Activated CD8-positive, alpha-beta memory T cell treated with anti-CD3 and anti-CD28 coated beads for 48 hours (primary cell): Measurements from ENCODE around the gene GAK.

Experiments used
- DNase-seq, 3 experiments: peaks; one replicate each; pipeline ENCODE4 v3.0.0-alpha.2; 2020; ENCODE audit warnings: low read depth in 2 of 3, low spot score in 2 of 3

GAK gene

DNA sequence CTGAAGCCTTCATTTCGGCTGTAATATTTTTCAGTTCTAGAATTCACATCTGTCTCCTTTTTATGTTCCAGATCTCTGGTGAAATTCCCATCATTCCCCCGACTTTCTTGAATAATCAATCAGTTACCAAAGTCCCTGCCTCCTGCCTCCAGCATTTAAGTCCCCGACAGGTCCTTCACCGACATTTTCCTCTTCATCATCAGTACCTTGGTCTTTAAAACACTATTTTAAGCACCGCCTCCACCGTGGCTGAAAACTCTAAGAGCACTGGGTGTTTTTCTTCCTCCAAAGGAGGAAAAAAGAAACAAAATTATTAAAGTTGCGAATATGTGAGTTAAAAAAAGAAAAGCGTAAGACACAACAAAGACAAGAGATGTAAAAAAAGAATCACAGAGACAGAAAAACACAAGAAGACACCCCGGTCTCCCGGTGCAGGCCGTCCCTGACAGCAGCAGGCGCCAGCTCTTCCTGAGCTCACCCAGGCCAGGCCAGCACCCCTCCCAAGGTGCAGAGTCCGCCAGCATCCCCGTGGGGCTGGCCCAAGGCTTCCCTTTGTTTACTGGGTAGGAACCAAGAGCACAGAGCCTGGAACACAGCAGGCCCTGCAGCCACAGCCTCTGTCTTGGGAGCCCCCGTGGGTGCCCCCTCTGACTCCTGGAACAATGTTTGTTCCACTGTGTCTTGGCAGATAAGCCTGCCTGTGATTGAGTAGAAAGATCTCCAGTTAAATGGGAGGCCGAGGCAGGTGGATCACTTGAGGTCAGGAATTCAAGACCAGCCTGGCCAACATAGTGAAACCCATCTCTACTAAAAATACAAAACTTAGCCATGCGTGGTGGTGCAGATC lies 56.9 kb downstream of the GAK start:
- DNase-seq, result no peak

DNA sequence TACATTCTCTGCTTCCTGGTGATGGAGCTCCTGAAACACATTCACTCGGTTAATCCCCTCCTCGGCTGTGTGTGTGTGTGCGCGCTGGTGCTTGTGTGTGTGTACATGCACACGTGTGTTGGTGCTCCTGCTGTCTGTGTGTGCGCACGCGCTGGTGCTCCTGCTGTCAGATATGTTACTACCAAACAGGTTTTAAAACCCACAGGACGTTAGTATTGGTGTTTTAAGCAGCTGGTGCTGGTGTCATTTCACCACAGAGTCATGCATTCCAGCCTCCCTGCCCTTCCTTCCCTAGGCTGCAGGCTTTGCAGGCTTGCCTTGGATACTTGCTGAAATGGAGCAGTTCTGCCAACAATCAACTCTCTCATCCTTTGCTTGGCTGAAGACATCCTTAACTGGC lies 58.1 kb downstream of the GAK start:
- no peak for DNase-seq

DNA sequence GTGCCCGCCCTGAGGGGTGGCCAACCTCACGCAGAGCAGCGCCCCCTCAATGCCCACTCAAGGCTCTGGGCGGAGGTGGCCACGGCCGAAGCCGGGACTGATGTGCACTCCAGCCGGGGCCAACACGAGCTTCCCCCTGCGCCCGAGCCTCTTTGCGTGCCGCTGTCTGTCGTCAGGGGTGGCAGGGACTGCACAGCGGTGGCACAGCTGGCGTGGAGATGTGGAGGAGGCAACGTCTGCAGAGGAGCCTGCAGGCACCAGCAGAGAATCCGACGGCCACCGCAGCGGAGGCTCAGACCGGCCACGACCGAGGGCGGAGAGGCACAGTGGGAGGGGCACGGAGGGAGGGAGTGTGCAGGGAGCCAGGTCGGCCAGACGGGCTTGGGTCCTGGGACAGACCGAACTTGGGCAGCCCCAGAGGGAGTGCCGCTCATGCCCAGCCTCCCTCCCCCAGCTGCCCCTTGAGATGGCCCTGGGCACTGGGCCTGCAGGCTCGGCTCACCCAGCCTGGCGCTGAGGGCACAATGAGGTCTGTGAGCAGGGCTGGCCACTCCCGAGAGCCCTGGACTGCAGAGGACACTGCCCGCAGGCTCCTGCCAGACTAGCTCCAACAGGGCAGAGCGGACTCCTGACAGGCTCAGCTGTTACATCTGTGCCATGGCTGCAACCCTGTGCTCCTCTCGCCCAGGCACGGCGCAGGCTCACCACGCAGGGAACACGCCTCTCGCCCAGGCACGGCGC lies 59.7 kb downstream of the GAK start:
- no peak for DNase-seq

DNA sequence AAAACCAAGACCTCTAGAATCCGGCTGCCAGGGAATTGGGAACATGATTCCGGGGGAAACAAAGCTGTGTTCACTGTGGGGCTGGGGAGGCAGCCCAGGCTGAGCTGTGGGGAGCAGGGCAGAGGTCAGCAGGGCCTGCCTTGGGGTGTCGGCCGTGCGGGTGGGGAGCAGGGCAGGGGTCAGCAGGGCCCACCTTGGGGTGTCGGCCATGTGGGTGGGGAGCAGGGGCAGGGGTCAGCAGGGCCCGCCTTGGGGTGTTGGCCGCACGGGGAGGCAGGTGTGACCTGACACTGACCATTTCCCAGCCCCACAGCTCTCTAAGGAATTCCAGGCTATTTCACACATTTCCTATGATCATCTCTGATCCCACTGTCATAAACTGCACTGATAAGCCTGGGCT lies 60.6 kb downstream of the GAK start:
- no peak for DNase-seq

DNA sequence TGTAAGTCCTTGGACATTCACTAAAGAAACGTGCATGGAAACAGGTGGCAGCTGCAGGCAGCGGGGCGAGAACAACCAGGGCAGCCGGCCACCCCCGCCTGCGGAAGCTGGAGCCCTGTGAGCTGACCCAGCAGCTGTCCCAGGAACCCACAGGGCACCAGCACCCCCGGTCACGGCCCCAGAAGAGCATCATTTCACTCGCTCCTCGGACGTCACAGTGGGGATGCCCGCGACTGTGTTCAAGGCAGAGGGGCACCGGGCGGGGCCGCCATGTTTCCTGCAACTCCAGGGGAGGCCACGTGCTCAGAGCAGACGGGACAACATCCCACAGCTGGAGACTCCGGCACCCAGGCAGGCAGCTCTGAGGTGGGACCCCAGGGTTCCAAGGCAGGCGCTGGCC lies 61.2 kb downstream of the GAK start:
- DNase-seq, result no peak

DNA sequence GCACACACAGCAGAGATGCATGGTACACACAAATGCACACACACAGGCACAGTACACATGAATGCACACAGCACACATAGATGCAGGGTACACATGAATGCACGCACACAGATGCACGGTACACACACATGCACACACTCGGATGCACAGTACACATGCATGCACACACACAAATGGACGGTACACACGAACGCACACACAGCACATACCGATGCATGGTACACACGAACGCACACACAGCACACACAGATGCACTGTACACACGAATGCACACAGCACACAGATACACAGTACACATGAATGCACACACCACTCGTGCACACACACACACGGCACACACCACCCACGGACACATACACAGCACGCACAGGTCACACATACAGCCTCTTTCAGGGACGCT lies 62.3 kb downstream of the GAK start:
- no peak for DNase-seq

DNA sequence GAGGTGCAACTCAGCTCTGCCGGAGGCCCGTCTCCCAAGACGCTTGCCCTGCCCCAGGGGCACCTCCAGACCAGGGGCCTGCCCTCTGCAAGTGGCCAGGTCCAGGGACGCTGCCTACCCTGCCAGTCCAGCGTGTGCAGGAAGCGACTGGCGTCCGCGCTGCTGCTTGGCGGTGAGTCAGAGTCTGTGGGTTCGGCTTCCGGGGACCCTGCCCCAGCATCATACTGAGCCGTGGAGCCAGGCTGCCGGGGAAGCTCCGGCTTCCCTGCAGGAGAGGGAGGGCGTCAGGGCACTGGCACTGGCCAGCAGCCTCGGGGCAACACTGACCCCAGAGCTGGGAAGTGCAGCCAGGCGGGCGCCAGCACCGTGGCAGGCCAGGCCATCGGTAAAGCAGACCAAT lies 63.7 kb downstream of the GAK start:
- no peak for DNase-seq

DNA sequence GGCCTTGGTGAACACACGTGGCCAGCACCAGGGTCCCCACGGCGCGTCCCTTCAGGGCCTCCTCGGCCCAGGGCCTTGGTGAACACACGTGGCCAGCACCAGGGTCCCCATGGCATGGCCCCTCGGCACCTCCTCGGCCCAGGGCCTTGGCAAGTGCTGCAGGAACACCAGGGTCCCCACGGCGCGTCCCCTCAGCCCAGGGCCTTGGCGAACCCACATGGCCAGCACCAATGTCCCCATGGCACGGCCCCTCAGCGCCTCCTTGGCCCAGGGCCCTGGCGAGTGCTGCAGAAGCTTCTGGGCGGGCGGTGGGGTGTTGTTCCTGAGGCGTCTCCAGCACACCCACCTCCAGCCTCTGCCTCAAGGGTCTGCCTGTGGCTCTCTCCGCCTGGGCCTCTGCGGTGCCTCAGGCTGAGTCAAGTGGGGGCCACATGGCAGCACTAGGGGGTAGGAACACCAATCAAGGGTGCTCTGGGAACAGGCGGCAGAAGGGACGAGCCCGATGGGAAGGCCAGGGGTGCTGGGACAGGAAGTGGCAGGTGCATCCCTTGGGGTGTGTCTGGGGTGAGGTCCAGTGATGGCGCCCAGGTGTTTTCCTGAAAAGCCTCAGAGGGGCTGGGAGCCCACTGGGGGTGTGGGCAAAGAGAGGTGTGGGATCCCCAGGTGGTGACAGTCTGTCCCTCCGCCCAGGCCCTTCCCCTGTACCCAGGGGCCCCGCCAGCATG lies 64.4 kb downstream of the GAK start:
- no peak for DNase-seq

DNA sequence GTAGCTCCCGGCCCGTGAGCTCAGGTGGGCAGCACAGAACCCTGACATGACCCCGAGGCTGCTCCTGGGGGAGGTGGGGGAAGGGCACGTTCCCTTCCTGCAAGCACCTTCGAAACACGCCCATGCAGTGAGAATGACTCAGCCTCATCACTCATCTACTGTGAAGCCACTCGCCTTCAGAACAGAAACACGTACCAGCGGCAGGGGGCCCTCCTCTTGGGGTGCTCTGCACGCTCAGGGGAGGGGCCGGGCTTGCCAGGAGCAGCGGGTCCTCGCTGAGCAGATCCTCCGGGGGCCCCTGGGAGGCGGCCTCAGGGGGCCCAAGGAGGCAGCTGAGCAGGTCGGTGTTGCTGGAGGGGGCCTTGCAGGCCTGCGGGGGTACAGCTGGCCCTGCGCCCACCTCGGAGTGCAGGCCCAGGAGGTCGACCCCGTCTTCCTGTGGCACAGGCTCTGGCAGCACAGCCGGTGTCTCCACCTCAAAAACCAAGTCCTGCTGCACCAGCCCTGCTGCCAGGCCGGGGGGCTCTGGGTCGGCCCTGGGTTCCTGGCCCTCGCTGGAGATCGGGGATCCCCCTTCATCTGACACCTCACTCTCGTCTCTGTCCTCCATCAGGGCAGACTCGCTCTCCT lies 65.2 kb downstream of the GAK start:
- DNase-seq, result no peak

DNA sequence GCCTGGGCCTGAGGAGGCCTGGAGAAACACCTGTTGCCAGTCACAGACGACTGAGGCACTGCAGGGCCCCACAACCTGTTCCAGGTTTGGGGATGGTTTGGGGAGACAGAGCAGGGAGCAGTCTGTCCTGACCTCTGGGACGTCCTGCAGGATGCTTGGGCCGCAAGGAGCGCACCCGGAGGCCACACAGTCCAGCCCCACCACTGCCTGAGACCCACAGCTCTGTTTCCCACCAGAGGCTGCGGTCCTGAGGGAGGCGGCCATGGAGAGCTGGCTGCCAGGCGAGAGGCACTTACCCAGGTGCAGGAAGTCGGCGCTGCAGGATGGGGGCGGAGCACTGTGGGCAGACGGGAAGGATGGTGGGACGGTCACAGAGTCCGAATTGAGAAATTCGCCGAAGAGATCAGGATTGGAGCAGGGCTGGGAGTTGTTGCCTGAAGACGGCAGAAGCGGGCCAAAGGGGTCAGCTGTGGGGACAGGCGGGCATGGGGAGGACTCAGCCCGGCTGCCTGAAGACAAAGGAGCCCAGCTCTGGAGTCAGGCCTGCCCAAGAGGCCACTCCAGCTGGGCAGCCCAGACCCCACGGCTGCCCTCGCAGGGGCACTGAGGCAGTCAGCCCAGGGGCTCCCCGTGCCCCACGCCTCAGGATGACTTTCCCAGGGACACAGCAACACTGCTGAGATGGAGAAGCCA lies 65.9 kb downstream of the GAK start:
- DNase-seq, result no peak

DNA sequence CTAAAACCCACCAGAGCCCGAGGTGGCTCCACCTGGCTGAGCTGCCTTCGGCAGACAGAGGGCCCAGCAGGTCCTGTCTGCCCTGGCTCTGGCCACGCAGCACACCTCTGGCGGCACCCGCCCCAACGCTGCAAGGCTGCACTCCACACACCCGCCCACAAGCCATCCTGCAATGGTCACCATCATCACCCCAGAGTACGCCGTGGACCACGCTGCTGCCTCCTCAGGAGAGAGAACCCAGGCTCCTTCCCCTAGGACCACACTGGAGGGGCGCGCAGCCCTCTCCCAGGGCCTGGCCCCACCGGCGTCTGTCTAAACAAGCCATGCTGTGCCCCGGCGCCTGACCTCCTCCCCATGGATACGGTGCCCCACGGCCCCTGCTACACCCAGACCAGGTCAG lies 66.5 kb downstream of the GAK start:
- no peak for DNase-seq

DNA sequence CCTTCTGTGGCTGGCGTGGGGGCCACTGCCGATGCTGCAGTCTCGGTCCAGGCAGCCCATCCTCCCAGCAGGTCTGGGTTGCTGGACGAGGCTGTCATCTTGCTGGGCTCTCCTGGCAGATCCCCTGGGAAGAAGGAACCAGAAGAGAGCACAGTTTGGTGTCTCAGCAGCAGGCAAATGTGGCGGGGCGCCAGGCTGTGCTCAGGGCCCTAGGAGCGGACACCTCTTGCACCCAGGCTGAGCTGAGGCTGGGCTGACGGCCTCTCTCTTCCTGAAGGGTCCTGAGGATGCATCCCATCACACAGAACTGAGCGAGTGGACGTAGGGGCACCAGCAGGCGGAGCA lies 67.0 kb downstream of the GAK start:
- no peak for DNase-seq

DNA sequence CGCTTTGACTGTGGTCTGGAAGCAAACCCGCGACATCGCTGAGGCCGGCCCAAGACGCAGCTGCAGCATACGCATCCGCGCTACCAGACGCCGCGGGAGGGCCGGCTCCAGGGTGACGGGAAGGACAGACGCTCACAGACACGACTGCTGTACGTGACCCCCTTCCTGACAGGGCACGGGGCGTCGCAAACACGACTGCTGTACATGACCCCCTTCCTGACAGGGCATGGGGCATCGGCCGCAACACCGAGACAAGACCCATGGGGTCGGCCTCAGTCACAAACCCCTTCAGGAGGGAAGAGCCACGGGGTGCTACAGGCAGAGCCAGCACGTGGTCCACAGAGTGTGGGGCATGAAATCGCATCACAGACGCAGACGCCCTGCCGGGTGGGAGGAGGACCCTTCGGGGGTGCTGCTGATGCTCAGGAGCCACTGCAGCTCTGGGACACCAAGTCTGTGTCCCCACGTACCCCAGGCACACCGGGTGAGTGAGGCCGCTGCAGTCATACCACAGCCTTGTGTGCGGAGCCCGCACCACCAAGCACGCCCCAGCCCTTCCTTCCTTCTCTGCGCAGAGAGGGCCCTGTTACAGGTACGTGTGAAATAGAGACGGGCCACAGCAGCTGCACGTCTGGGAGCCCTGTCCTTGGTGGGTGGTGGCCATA lies 67.5 kb downstream of the GAK start:
- no peak for DNase-seq

DNA sequence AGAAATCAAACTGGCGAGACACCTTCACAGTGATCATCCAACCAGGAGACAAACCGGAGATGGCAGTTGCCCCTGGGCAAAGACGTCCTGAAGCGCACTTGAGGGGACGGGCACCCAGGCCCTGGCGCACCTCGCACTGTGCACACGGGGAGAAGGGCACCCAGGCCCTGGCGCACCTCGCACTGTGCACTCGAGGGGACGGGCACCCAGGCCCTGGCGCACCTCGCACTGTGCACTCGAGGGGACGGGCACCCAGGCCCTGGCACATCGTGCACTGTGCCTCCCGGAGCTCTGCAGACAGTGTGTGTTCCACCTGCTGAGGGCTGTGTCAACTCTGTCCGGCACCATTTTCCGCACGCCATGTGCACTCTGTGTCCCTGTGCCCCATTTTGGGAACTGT lies 71.6 kb downstream of the GAK start:
- DNase-seq, result no peak

DNA sequence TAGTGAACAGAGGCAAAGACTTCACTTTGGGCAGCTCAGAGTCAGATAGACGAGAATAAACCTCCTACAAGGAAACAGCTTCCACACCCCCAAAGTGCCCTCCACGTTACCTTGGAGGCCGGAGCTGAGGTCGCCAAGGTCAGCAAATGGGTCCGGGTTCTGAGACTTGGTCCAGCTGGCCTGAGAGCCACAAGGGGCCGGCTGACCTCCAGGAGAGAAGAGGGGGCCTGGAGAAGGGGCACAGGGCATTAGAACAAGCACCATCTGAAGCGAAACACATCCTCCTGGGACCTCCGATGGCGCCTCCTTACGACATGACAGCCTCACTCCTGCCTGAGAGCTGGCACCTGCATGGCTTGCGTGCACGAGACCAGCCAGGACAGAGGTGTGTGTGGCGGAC lies 72.6 kb downstream of the GAK start:
- DNase-seq, result no peak

DNA sequence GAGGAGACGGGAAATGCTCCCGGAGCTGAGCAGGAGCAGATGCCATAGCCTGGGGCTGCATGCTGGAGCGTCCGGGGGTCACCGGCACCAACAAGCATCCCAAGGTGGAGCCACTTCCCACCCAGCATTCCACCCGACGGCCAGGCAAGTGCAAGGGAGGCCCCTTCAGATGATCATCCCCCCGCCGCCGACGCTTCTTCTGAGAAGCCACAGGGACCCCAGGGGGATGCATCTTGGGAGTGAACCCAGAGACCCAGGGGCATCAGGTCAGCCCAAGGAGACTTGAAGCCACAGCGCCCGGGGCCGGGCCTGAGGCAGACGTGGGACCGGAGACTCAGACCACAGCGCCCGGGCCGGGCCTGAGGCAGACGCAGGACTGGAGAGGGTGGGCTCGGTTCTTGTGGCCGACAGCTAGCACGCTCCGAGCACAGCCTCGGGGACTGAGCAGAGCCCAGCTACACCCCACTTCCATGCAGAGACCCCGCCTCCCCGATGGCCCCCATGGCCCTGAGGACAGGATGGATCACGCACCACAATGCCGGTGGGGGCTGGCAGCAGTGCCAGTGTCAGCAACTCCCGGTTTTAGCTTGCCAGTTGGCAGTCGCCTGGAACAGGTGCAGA lies 73.2 kb downstream of the GAK start:
- no peak for DNase-seq

DNA sequence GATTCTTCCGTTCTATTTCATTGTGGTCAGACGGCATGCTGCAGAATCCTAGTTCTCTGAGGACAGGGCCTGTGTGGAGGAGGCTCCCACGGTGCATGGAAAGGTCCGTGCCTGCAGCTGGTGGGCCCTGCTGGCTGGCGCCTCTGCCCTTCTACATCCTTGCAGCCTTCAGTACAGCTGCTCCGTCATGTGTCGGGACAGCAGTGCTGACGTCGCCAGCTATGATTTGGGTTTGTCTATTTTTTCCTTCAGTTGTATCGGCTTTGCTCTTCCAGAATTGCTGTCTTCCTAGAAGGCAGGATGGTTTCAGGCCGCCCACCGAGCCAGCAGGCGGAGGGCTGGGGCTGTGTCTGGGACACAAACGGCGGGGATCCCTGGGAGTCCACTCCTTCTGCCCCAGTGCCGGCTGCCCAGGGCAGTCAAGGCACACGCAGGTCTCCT lies 74.1 kb downstream of the GAK start:
- no peak for DNase-seq

DNA sequence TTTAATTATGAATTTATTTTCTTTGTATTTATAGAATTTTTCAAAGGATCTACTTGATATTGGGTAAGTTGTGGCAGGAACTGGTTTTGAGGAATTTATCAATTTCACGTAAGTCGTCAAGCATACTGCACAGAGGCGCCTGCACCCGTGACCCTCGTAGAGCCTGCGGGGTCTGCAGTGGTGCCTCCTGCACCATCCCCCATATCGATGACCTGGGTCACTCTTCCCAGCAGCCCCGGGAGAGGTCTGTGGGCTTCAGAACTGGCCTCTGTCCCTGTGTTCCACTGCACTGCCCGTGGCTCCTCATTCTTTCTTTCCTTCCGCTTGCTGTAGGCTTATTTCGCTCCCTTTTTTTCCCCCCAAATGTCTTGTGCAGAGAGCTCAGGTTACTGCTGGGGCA lies 74.7 kb downstream of the GAK start:
- no peak for DNase-seq

DNA sequence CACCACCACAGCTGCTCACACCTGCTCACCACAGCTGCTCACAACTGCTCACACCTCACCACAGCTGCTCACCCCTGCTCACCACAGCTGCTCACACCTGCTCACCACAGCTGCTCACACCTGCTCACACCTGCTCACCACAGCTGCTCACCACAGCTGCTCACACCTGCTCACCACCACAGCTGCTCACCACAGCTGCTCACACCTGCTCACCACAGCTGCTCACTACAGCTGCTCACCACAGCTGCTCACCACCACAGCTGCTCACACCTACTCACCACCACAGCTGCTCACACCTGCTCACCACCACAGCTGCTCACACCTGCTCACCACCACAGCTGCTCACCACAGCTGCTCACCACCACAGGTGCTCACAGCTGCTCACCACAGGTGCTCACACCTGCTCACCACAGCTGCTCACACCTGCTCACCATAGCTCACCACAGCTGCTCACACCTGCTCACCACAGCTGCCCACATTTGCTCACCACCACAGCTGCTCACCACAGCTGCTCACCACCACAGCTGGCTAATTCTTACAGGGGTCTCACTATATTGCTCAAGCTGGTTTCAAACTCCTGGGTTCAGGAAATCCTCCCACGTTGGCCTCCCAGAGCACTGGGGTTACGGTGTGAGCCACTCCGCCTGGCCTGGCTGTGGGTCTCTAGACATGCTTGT lies 75.8 kb downstream of the GAK start:
- no peak for DNase-seq

DNA sequence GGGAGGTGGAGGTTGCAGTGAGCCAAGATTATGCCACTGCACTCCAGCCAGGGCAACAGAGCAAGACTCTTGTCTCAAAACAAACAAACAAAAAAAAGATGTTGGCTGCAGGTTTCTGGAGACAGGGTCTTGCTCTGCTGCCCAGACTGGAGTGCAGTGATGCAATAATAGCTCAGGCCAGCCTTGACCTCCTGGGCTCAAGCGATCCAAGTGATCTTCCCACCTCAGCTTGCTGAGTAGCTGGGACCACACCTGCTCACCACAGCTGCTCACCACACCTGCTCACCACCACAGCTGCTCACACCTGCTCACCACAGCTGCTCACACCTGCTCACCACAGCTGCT lies 76.3 kb downstream of the GAK start:
- DNase-seq, result no peak
